HG02884 (cell line): ENCODE data around the gene DNAJC4.

ENCODE experiments used
- ATAC-seq: cut with Tn5 transposase; IDR thresholded peaks from one replicate; pipeline ENCODE4 v1.9.1; 2021; ENCODE audit warnings: mild to moderate bottlenecking, moderate library complexity; ENCODE audit not compliant: unreplicated experiment

The DNAJC4 gene

DNA sequence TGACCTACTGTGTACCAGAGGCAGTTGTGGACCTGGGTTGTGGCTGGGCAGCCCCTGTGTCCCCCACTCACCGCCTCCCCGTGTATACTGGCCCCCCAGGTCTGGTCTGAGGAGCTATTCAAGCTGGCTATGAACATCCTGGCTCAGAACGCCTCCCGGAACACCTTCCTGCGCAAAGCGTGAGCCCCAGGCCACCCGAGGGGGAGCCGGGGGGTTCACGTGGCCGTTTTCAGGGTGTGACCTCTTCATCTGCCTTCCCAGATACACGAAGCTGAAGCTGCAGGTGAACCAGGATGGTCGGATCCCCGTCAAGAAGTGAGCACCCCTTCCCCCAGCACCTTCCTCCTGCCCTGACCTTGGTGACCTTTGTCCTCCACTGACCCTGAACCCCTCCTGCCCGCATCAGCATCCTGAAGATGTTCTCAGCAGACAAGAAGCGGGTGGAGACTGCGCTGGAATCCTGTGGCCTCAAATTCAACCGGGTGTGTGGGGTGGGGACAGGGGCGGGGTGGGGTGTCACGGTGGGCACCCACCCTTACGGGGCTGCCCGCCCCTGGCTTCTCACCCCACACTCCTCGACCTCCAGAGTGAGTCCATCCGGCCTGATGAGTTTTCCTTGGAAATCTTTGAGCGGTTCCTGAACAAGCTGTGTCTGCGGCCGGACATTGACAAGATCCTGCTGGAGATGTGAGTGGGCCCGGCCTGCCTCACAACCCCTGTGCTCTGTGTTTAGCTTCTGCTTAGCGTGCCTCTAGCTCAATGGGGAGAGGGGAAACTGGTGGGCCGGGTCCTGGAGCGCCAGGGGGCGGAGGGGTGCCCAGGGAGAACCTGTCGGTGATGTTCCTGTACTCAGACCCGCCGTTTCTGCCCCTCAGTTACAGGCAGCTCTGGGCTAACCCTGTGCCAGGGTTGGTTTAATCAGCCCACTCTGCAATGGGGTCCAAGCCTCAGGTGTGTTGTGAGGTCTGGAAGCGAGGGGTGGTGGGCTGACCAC lies 25.1 kb downstream of the DNAJC4 start:
- no peak for ATAC-seq

GRCh38 chr11:64256300-64256699 lies 26.0 kb downstream of the DNAJC4 start:
- ATAC-seq: no peak

GRCh38 chr11:64258356-64258755 lies 28.0 kb downstream of the DNAJC4 start:
- no peak for ATAC-seq

- no peak for ATAC-seq
Observed at GRCh38 chr11:64258946-64259532, 28.7 kb downstream of the DNAJC4 start.

DNA sequence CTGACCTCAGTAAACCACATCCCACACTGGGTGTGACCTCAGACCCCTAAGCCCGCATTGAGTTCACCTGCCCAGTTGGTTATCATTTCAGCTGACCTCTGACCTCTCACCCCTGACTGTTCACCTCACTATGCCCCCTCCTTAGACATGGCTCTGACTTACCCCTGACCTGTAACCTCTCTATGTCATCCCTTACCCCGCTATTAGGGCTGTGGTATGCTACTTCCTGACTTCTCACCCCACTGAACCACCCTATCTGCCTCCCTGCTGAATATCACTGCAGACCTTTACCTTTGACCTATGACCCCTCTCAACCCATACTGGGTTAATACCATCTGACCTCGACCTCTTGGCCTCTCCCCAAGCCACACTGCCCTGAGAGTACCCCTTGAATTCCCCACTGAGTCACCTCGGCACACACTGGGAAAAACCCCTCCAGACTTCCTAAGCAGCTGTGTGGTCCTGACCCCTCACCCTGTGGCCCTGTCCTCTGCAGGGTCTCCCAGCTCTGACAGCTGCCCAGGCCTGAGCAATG lies 29.3 kb downstream of the DNAJC4 start:
- no peak for ATAC-seq

DNA sequence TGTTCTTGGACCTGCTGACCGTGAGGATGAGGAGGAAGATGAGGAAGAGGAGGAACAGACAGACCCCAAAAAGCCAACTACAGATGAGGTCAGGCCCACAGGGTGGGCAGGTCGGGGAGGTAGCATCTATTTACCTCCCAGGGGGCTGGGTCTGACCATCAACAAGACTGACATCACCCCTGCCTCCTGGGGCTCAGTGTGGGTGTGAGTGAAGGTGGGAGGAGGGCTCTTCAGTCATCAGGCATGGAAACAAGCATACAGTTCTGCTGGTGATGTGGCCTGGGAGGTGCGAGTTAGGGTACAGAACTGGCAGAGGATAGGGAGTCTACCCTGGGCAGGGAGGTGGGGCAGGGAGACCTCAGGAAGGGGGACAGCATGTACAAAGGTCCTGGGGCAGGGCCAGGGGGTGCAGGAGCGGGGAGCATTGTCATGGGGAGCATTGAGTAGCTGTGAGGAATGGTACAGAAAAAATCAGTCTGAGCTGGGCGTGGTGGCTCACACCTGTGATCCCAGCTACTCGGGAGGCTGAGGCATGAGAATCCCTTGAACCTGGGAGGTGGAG lies 29.9 kb downstream of the DNAJC4 start:
- ATAC-seq: no peak

- ATAC-seq: no peak
Observed at GRCh38 chr11:64261556-64262080, 31.3 kb downstream of the DNAJC4 start.

- ATAC-seq: no peak
Observed at GRCh38 chr11:64262271-64263002, 32.1 kb downstream of the DNAJC4 start.

DNA sequence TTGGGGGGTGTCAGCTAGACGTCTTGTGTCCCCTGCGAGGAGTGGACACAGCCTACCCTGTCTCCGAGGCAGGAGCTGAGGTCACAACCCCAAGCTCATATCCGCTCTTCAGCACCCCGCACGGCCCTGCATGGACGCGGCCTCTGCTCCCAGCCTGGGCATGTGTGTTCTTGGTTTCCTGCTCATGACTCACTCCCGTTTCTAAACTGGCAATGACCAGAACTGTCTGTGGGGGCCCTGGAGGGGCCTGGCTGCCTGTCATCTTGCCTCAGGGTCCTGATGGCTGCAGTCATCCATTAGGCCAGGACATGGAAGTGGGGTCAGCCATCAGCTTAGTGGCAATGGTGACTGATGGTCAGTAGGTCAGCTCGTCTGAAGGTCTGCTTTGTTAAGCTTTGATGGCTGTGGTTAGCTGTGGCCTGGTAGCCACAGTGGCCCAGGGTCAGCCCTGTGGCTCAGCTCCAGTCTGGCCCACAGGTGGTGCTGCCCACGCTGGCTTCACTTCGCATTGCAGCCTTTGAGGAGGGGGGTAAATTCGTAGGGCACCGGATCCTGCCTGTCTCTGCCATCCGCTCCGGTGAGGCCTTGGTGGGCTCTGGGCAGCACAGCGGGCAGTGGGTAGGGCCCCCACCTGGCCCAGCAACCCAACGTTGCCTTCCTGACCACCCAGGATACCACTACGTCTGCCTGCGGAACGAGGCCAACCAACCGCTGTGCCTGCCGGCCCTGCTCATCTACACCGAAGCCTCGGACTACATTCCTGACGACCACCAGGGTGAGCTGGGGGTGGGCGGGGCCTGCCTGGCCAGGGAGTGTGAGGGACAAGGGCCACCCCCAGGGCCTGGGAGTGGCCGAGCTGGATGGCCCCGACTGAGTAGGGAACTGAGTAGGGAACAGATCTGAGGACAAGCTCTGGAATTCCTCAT lies 32.9 kb downstream of the DNAJC4 start:
- no peak for ATAC-seq

- ATAC-seq: no peak
Observed at GRCh38 chr11:64263947-64264317, 33.6 kb downstream of the DNAJC4 start.

- no peak for ATAC-seq
Observed at GRCh38 chr11:64264371-64264852, 34.1 kb downstream of the DNAJC4 start.

DNA sequence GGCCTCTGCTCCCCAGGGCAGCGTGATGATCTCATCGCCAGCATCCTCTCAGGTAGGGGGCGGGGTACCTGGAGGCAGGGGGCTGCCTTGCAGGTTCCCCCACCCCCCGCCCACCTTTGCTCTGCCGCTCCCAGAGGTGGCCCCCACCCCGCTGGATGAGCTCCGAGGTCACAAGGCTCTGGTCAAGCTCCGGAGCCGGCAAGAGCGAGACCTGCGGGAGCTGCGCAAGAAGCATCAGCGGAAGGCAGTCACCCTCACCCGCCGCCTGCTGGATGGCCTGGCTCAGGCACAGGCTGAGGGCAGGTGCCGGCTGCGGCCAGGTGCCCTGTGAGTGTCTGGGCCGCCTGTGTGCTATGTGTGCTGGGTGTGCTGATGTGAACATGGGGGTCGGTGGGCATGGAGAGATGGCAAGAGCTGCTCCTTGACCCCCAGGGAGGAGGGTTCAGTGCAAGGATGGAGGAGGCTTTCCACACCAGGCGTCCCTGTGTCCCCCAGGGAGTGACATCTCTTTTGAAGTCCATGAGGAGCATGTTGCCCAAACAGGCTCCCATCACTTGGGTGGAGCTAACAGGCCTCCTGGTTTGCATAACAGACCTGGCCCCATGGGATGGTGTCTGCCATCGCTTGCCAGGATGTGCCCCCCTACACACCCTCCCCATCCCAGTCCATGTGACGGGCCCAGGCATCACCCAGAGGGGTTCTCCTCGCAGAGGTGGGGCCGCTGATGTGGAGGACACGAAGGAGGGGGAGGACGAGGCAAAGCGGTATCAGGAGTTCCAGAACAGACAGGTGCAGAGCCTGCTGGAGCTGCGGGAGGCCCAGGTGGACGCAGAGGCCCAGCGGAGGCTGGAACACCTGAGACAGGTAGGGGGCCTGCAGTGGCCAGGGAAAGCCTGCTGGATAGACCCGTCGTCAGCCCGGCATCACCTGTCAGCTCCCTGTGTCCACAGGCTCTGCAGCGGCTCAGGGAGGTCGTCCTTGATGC lies 35.1 kb downstream of the DNAJC4 start:
- no peak for ATAC-seq

GRCh38 chr11:64266339-64266738 lies 36.0 kb downstream of the DNAJC4 start:
- no peak for ATAC-seq

DNA sequence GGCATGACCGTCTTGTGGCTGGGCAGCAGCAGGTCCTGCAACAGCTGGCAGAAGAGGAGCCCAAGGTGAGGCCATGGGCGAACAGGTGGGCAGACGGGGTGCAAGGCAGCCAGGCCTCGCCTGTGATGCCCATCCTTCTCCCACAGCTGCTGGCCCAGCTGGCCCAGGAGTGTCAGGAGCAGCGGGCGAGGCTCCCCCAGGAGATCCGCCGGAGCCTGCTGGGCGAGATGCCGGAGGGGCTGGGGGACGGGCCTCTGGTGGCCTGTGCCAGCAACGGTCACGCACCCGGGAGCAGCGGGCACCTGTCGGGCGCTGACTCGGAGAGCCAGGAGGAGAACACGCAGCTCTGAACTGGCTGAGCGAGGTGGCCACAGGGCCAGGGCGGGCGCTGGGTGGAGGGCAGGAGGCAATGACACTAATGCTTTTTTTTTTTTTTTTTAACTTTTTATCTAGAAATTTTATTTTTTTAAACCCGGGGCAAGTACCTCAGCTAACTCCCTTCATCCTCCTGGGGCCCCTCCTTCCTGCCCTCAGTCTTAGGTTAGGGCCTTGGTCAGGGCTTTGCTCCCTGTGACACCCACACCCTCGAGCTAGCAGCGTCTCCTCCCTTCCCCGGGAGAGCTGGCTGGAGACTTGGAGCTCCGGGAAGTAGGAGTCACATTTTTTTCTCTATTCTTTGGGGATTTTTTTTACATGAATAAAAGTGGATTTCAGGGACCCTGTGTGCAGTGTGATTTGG lies 37.0 kb downstream of the DNAJC4 start:
- ATAC-seq: no peak

- no peak for ATAC-seq
Observed at GRCh38 chr11:64268025-64268892, 37.9 kb downstream of the DNAJC4 start.

DNA sequence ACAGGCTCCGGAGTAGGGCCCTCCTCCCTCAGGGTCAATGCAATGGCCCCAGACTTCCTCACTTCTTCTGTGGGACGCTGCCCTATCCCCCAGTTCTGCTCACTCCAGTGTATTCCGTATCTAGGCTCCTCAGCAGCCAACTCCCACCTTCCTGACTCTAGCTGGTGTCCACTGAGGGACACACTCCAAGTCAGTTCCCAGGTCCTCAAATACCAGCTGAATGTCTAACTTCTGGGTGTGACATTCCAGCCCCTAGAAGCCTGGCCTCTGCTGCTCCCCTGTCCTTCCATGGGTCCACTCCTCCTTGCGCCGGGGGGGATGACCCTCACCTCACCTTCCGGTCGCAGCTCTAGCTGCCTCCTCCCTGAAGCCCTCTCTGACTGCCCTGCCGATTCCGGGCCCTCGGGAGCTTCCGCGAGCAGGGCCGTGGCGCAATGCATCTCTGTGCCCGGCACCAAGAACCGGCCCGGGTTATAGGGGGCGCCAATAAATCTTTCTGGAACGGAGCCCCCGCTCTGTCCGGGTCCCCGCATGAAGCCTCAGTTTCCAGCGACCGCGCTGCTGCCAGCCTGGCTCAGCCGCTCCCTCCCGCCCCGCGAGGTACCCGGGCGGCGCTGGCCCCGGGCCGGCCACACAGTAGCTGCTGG lies 38.7 kb downstream of the DNAJC4 start:
- no peak for ATAC-seq
